Measurements from ENCODE around the gene SETD1B.

DNA sequence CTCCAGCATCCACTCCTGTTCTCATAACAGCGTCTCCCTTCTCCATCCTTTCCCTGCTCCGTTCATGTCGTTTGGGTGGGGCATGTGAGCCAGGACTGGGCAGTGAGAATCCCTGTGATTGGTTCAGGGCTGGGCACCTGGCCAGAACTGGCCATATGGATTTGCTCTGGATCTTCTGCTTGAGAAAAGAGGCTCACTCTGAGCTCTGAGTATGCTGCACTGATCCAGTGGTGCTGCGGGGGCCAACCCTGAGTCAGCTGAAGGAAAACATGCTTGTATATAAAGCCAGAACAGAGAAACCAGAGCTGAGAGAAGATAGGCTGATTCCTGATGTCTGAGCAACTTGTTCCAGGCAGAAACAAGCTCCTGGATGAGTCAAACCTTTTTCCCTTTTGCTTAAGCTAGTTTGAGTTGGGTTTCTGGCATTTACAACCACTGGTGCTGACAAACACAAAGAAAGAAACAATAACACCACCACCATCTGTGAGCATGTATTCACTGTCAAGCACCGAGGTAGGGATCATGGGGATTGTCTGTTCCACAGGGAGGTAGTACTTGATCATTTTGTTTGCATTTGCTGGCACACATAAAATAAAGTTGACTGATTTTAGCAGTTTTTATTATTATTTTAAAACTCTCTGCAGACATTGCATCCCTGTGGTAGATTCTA is 68.9 kb downstream of the SETD1B start:
- TF ChIP-seq CTCF (conservative IDR thresholded peaks at IDR 0.05; ENCODE audit: low read depth, low read length) (no peak), EZH2 (IDR thresholded peaks at IDR 0.05; ENCODE audit: borderline replicate concordance, low read depth, low read length, poor library complexity, severe bottlenecking) (no peak)

All from A673 (cell line).